Measurements from ENCODE around the gene DAG1. TPM values are rescaled to one million over a fixed set of nuclear protein-coding genes. Genes with fewer than 3 reads are reported as not detected.
A peak's percentile ranks its signal among the peaks of the same experiment; 100 is the strongest.

The DAG1 gene
- total RNA-seq, 1 experiment from 2014 or later, result 36.5 TPM

GRCh38 chr3:49539659-49540560, 69.8 kb downstream of the DAG1 start:
- Histone ChIP-seq H3K4me1 (ENCODE audit: insufficient read depth, low read length, poor library complexity, severe bottlenecking) (no peaks in the 10 kb centered on the region), H3K4me3 (ENCODE audit: low read depth, low read length, poor library complexity, severe bottlenecking) (peak overlapping the region; percentile 60), H3K9me3 (ENCODE audit: low read depth, low read length, poor library complexity, severe bottlenecking) (no peaks in the 10 kb centered on the region), H3K27me3 (replicated peaks; ENCODE audit: insufficient read depth, low read depth, low read length, poor library complexity) (no peaks in the 10 kb centered on the region), H3K36me3 (ENCODE audit: insufficient read depth, low read length, poor library complexity, severe bottlenecking) (no peaks in the 10 kb centered on the region), H3K27ac (ENCODE audit: low read depth, low read length, poor library complexity, severe bottlenecking) (no peak overlapping the region)
- no TSS peak for BruUV-seq (replicated peaks)
- ChIA-PET POLR2A (ENCODE audit: low non-redundant PET) (interaction anchor here (0.6 kb wide), 1 partner anchor 132 kb away, joined by 19 read pairs; no protein-coding TSS in a partner anchor), CTCF (interaction anchor here (0.5 to 1.9 kb wide), 10 partner anchors 12 to 184 kb away, joined by 3 to 33 read pairs (median 4); partner anchors contain the start of gene BSN)
- intact Hi-C loops (cut with micrococcal nuclease; ENCODE audit: unreplicated experiment), result loop anchor here (1.0 kb wide), 1 partner anchor 131 kb away; no protein-coding TSS in a partner anchor
- peak; percentile 73 for DNase-seq (ENCODE audit: low spot score)
- peak; percentile 72 for TF ChIP-seq CTCF (conservative IDR thresholded peaks at IDR 0.05; ENCODE audit: low read depth, low read length)
- no peak for TF ChIP-seq EZH2 (IDR thresholded peaks at IDR 0.05; ENCODE audit: borderline replicate concordance, low read depth, low read length, poor library complexity, severe bottlenecking)

GRCh38 chr3:49552087-49552486, 82.0 kb downstream of the DAG1 start:
- POLR2A ChIA-PET (ENCODE audit: low non-redundant PET), result no interaction called here
- Histone ChIP-seq H3K27ac (ENCODE audit: low read depth, low read length, poor library complexity, severe bottlenecking) (no peak overlapping the region), H3K9me3 (ENCODE audit: low read depth, low read length, poor library complexity, severe bottlenecking) (no peaks in the 10 kb centered on the region), H3K4me1 (ENCODE audit: insufficient read depth, low read length, poor library complexity, severe bottlenecking) (no peaks in the 10 kb centered on the region), H3K27me3 (replicated peaks; ENCODE audit: insufficient read depth, low read depth, low read length, poor library complexity) (no peaks in the 10 kb centered on the region), H3K4me3 (ENCODE audit: low read depth, low read length, poor library complexity, severe bottlenecking) (no peak overlapping the region), H3K36me3 (ENCODE audit: insufficient read depth, low read length, poor library complexity, severe bottlenecking) (no peaks in the 10 kb centered on the region)
- no peak for TF ChIP-seq CTCF (conservative IDR thresholded peaks at IDR 0.05; ENCODE audit: low read depth, low read length)
- no peak for TF ChIP-seq EZH2 (IDR thresholded peaks at IDR 0.05; ENCODE audit: borderline replicate concordance, low read depth, low read length, poor library complexity, severe bottlenecking)
- CTCF ChIA-PET, result interaction anchor here (1.1 kb wide), 1 partner anchor 12 kb away, joined by 4 read pairs; no protein-coding TSS in a partner anchor
- no peak for DNase-seq (ENCODE audit: low spot score)
- BruUV-seq (replicated peaks), result no TSS peak
- intact Hi-C loops (cut with micrococcal nuclease; ENCODE audit: unreplicated experiment), result no loop called here

GRCh38 chr3:49553324-49553691, 83.2 kb downstream of the DAG1 start:
- Histone ChIP-seq H3K27ac (ENCODE audit: low read depth, low read length, poor library complexity, severe bottlenecking) (no peak overlapping the region), H3K4me1 (ENCODE audit: insufficient read depth, low read length, poor library complexity, severe bottlenecking) (no peaks in the 10 kb centered on the region), H3K27me3 (replicated peaks; ENCODE audit: insufficient read depth, low read depth, low read length, poor library complexity) (no peaks in the 10 kb centered on the region), H3K9me3 (ENCODE audit: low read depth, low read length, poor library complexity, severe bottlenecking) (no peaks in the 10 kb centered on the region), H3K4me3 (ENCODE audit: low read depth, low read length, poor library complexity, severe bottlenecking) (peak overlapping the region; percentile 61), H3K36me3 (ENCODE audit: insufficient read depth, low read length, poor library complexity, severe bottlenecking) (no peaks in the 10 kb centered on the region)
- TF ChIP-seq CTCF (conservative IDR thresholded peaks at IDR 0.05; ENCODE audit: low read depth, low read length) (no peak), EZH2 (IDR thresholded peaks at IDR 0.05; ENCODE audit: borderline replicate concordance, low read depth, low read length, poor library complexity, severe bottlenecking) (no peak)
- CTCF ChIA-PET, result interaction anchor here (1.2 kb wide), 1 partner anchor 14 kb away, joined by 3 read pairs; no protein-coding TSS in a partner anchor
- intact Hi-C loops (cut with micrococcal nuclease; ENCODE audit: unreplicated experiment), result no loop called here
- DNase-seq (ENCODE audit: low spot score), result no peak
- POLR2A ChIA-PET (ENCODE audit: low non-redundant PET), result no interaction called here
- no TSS peak for BruUV-seq (replicated peaks)
